Measurements from ENCODE around the gene COL8A2.

Gene COL8A2

DNA sequence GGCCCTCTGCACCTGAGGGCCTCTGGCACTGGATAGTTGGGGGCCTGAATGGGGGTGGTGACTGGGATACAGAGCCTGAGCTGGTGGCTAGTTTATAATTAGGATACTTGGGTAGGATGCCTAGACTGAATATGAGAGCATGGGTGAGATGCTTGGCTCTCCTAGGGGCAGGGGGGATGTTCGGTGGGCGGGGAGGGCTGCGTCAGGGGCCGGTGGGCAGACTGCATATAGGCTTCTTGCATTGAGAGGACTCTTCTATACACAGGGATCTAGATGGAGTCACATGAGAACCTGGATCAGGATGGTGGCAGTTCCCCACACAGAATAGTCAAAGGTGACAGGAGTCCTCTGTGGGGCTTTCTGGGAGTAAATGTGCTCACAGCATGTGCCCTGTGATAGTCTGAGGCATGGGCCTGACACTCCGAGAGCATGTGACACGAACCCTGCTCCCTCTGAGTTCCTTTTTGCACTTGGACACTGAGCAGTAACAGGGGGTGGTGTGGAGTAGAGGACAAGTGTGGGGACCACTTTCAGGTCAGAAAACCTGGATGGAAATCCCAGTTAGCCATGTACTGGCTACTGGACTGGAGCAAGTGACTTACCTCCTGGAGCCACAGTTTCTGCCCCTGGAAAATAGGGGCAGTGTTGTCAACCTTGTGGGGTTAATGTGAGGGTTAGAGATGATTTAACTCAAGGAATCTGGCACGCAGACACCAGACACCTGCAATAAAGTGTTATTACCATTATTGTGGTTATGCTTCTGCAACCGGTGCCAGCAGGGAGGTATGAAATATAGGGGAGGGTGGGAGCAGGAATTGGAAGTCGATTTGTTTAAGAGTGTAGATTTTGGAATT, 33.2 kb upstream of the COL8A2 start:
- DNase-seq (ENCODE audit: low spot score), result no peak

GRCh38 chr1:36157115-36157903, 32.3 kb upstream of the COL8A2 start:
- no peak for DNase-seq (ENCODE audit: low spot score)

DNA sequence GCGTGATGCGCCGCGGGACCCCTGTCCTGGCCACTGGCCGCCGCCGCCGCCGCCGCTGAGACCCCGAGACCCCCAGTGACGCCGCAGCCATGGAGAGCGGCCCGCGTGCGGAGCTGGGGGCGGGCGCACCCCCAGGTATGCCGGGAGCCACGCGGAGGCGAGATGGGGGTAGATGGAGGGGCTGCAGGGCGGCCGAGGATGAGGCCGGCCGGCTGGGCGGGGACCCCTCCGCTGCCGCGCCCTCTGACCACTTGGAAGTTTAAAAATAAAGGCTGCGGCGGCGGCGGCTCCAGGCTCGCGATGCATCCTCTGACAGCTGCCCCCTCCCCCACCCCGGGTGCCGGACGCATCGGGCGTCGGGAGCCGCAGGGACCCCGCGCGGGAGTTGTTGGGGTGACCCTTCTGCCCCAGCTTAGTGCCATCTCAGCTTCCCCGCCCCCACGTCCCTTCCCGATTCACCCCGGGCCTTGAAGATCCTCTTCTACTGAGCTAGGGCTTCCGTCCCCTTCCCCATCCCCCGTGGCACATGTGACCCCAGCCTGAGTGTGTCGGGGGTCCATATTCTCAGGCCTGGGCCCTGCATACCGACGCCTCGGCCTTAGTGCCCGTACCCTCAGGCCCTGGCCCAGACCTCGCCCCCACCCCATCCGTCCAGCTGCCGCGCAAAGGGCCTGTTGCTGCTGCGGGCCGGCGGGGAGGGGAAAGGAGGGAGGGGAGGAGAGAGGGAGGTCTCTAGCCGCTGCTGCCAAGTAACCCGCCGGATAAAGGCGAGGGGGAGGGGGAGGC, 31.5 kb upstream of the COL8A2 start:
- peak; percentile 58 for DNase-seq (ENCODE audit: low spot score)

DNA sequence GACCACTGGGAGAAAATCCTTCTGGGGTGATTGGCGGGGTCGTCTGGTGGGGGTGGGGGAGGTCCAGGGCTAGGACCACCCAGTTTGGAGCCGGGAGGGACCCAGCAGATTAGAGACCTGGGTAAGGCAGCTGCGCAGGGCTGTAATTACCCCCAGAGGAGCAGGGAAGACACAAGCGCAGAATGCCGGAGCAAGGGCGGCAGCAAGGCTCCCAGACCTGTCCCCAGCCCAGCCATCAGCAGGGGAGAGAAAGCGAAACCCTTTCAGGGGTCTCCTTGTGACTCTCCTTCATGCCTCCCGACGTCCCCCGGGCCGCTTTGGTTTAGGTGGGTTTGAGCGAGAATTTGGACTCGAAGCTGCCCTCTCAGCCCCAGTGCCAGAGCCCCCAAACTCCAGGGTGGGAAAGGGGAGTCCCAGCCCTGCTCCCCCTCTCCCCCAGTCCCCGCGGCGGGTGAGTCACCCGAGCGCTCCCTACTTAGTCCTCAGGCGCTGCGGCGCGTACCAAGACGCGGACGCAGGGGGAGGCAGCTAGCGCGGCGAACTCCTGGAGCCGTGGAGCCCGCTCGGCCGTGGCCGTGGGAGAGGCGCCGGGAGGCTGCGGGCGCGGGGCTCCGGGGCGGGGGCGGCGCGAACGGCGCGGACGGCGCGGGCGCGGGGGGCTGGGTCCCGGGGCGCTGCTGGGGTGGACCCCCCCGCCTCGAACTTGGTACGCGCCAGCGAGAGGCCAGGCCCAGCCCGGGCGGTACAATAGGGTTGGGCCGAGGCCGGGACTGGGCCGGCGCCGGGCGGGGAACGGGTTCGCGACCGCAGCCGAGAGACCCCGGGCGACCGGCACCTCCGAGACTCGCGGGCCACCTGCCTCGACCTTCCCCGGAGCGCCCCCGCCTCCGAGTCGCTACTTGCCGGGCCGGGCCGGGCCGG, 30.6 kb upstream of the COL8A2 start, which contains the start of gene MAP7D1:
Gene MAP7D1 (plus strand): TSS at position 753 of the 921 bp plus-strand sequence. CDS start 258 bp downstream, outside the sequence.
- peak; percentile 92 for DNase-seq (ENCODE audit: low spot score)

- DNase-seq (ENCODE audit: low spot score), result no peak
These were observed 29.9 kb upstream of the COL8A2 start for GRCh38 chr1:36154765-36155407.

GRCh38 chr1:36154335-36154734, 29.3 kb upstream of the COL8A2 start:
- DNase-seq (ENCODE audit: low spot score), result no peak

- DNase-seq (ENCODE audit: low spot score), result no peak
These were observed 28.5 kb upstream of the COL8A2 start for GRCh38 chr1:36153476-36153875.

GRCh38 chr1:36151845-36152203, 26.8 kb upstream of the COL8A2 start:
- DNase-seq (ENCODE audit: low spot score), result no peak

DNA sequence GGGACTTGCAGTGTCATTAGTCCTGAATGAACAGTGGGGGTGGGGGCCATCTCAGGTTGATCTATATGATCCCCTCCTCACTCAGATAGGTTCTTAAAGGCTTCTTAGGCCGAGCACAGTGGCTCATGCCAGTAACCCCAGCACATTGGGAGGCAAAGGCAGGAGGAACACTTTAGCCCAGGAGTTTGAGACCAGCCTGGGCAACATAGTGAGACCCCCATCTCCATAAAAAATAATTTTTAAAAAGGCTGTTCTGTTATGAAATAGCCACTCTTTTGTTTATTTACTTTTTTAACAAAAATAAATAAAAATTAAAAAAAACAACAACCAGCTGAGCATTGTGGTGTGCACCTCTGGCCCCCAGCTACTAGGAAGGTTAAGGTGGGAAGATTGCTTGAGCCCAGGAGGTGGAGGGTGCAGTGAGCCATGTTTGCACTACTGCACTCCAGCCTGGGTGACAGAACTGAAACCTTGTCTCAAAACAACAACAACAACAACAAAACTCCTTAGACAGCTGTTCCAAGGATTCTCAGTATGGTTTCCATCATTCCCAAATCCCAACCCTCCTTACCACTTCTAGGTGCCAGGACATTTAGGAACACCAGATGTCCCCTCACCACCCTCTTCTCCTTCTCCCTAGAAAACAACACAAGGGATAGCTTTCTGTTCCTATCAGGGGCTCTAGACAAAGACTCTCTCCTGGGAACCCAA, 26.3 kb upstream of the COL8A2 start:
- no peak for DNase-seq (ENCODE audit: low spot score)

DNA sequence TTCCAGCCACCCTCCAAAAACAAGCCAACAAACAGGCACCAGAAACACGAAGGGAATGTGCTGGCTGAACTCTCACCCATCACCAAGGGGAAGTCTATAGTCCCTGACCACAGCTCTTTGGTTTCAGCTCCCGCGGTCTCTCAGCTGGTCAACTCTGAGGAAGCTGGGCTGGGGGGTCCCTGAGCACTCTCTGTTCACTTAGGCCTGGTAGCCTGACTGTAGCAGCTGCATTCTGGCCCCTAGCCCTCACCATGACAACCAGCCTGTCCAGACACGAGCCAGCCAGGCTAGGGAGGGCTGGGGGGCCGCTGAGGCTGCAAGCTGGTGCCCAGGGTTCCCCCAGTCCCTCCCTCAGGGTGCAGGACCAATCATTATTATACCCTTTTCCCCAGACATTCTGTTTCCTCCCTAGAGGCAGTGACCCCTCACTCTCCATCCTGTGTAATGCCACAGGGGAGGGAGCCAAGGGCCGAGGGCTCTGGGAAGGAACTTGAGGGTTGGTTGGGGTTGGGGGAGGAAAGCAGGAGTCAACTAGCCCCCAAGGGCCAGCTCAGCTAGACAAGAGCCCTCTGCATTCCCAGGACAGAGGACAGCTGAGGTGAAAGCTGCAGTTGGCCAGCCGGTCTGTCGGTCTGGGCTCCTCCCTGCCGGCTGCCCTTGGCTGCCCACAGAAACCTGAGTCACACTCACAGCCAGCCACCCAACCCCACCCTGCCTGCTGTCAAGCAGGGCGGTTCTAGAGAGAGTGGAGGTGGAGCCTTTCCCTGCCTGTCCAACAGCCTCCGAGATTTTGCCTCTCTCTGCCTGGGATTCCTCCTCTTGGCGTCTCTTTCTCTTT, 25.5 kb upstream of the COL8A2 start:
- DNase-seq (ENCODE audit: low spot score), result peak; percentile 91

- no peak for DNase-seq (ENCODE audit: low spot score)
These were observed 24.9 kb upstream of the COL8A2 start for GRCh38 chr1:36149973-36150295.

DNA sequence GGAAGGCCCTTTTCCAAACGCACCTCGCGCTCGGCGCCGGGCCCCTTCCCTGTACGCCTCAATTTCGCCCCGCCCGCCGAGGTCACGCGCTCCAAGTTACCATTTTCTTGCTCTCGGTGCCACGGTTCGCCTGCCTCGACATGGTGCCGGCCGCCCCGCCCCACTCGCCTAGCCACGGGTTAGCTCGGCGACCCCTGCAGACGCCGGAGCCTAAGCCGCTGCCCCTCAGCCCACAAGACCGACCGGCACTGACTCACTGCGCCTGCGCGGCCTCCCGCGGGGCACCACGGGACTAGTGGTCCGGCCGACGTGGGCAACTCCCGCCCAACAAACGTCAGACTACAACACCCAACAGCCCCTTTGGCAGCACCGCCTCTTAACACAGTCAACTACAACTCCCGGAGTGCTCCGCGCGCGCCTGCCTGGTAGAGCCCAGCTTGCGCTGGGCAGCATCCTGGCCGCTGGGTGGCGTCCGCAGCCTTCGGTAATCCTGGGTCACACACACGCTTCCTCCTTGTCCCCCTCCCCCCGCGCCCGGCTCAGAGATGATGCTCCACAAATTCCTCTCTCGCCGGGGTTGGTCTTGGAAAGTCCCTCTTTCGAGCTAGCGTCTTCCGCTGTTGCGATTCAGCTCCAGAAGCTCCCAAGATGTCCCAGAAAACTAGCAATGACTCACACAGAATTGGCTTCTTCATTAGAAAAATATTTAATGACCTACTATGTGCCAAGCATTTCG, 24.4 kb upstream of the COL8A2 start, which contains the start of gene TRAPPC3:
Gene TRAPPC3 (minus strand): TSS at position 250 of the 736 bp plus-strand sequence. CDS start 108 bp downstream, at position 142.
- DNase-seq (ENCODE audit: low spot score), result peak; percentile 98

- DNase-seq (ENCODE audit: low spot score), result no peak
These were observed 23.8 kb upstream of the COL8A2 start for GRCh38 chr1:36148821-36149236.

DNA sequence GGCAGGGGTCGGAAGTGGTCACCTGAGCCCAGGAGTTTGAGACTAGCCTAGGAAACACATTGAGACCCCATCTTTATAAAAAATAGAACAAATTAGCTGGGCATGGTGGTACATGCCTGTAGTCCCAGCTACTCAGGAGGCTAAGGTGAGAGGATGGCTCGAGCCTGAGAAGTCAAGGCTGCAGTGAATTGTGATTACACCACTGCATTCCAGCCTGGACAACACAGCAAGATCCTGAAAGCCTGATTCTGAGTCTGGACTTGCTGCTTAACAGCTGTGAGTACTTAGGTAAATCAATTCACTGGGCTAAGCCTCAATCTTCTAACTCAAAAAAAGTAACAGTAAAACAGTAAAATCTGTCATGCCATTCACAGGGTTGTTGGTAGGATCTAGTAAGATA, 19.4 kb upstream of the COL8A2 start:
- DNase-seq (ENCODE audit: low spot score), result no peak

- DNase-seq (ENCODE audit: low spot score), result no peak
These were observed 18.4 kb upstream of the COL8A2 start for GRCh38 chr1:36143424-36143823.

DNA sequence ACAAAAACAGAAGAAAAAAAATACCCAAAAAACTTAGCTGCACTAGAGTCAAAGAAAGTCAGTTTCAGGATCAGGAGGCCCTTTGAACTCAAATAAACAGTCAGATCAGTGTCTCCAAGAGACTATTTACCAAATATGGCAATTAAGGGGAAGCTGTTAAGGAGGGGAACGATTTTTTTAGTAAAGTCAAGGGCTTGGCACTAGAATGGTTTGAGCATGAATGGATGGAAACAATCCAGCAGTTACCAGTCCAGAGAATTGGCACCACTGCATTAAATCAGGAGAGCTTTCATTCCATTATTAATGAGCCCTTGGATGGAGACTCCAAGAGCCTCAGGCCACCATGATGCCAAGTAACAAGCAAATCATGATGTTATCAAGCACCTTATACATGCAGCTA, 17.1 kb upstream of the COL8A2 start:
- no peak for DNase-seq (ENCODE audit: low spot score)

DNA sequence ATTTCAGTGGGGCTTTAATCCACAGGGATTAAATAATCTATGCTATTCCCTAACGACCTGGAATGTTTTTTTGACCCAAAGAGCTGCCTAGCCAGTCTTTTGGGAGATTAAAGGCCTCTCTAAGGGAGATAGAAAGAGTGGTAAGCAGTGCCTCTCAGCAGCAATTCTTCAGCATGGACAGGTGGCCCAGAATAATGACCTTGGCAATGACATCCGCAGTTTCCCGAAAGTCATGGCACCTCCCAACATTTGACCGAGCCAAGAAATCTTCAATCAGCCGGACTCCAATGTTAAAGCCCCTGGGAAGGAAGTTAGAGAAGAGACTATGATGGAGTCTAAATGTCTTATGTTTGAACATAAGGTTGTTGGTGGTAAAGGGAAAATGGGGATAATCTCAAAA, 14.5 kb upstream of the COL8A2 start:
- no peak for DNase-seq (ENCODE audit: low spot score)

DNA sequence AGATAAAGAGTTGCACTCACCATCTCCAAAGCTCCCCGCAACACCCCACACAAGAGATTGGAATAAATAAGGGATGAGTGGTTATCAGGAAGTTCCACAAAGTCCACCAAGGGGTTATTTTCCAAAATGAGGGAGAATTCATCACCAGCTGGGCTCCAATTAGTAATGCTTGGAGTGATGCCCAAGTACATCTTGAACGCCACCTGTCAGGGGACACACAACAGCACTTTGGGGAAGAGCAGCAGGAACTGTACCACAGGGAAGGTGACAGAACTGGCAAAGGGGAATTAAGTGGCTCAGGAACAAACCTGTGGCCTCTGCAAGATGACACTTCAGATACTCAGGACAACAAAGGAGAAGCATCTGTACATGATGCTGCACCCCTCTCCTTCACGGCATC, 12.8 kb upstream of the COL8A2 start:
- DNase-seq (ENCODE audit: low spot score), result no peak

DNA sequence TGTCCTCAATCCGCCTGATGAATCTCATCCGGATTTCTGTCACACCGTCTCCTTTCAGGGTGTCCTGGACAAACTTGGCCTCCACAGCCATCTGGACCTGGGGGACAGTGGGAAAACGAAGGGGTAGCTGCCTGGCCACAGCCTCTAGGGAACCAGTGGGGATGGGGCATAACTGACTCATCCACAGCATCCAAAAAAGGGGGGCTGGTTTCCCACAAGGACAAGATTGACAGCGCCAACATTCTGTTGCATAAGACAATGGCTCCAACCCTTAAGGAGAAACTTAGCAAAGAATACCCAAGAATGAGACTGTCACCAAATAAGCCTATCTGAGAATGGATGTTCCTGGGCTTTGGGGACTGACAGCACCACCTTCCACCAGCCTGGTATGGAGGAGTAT, 12.2 kb upstream of the COL8A2 start:
- no peak for DNase-seq (ENCODE audit: low spot score)

Measured in AG08396 (cell line).